ENCODE measurements around the gene COL4A3.

DNA sequence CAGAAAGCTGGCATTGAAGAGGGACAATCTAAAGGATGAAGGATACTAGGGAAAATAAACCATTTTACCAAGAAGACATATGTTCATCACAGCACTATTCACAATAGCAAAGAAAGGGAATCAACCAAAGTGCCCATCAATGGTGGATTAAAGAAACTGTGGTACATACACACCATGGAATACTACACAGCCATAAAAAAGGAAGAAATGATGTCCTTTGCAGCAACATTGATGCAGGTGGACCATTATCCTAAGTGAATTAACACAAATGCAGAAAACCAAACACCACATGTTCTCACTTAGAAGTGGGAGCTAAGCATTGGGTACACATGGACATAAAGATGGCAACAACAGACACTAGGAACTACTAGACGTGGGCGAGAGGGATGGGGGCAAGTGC, 153.4 kb downstream of the COL4A3 start:
- TF ChIP-seq POLR2A (IDR thresholded peaks at IDR 0.05; ENCODE audit: low read depth, low read length) (no peak), POLR2AphosphoS5 (IDR thresholded peaks at IDR 0.05; ENCODE audit: low read depth, low read length) (no peak)
